Panc1 (cell line): ENCODE measurements around the gene IL20RA.

Experiments used
- POLR2AphosphoS5 ChIP-seq: IDR thresholded peaks from 2 replicates; pipeline ENCODE4 v1.6.1; 2012; ENCODE audit warnings: mild to moderate bottlenecking, low read depth, low read length, moderate library complexity
- SIN3A ChIP-seq: IDR thresholded peaks from 2 replicates; pipeline ENCODE4 v1.6.1; 2012; ENCODE audit warnings: low read depth, mild to moderate bottlenecking, low read length, moderate library complexity, borderline replicate concordance; ENCODE audit not compliant: insufficient read depth
- TCF7L2 ChIP-seq: IDR thresholded peaks from 2 replicates; pipeline ENCODE4 v1.6.1; 2011; ENCODE audit warnings: mild to moderate bottlenecking, low read depth, low read length, inconsistent platforms
- TF ChIP-seq, protein P1 (sequence below): fragments of 450-650 bp; IDR thresholded peaks from 2 replicates; pipeline ENCODE4 v1.5.1; 2017; ENCODE audit warnings: mild to moderate bottlenecking
- TF ChIP-seq, protein P2 (sequence below), 2 experiments: IDR thresholded peaks; 2 replicates each; pipeline ENCODE4 v1.6.1; 2011 to 2012; ENCODE audit warnings: low read depth in 2 of 2, control low read depth in 1 of 2, low read length in 1 of 2, mild to moderate bottlenecking in 1 of 2, moderate library complexity in 1 of 2; ENCODE audit not compliant: insufficient read depth in 1 of 2

DNA sequence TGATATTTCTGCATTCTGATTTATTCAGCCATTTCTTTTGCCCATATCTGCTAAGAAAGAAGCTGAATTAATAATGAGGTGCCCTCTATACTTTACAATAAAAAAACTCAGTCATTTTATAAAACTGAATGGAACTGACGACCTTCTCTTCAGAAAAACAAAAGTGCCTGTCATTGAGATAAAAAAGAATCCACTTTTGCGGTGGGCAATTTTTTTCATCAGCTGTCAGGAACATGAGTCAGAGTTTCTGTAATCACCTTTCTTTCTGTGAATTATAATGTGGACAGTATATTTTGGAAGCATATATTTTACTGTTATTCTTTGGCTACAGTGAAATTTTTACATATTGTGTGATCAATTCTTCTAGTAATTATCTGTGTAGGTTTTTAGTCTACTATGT lies 33.4 kb downstream of the IL20RA start:
- TF ChIP-seq, protein P1, sequence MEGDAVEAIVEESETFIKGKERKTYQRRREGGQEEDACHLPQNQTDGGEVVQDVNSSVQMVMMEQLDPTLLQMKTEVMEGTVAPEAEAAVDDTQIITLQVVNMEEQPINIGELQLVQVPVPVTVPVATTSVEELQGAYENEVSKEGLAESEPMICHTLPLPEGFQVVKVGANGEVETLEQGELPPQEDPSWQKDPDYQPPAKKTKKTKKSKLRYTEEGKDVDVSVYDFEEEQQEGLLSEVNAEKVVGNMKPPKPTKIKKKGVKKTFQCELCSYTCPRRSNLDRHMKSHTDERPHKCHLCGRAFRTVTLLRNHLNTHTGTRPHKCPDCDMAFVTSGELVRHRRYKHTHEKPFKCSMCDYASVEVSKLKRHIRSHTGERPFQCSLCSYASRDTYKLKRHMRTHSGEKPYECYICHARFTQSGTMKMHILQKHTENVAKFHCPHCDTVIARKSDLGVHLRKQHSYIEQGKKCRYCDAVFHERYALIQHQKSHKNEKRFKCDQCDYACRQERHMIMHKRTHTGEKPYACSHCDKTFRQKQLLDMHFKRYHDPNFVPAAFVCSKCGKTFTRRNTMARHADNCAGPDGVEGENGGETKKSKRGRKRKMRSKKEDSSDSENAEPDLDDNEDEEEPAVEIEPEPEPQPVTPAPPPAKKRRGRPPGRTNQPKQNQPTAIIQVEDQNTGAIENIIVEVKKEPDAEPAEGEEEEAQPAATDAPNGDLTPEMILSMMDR: no peak
- TF ChIP-seq TCF7L2 (no peak), POLR2AphosphoS5 (no peak), SIN3A (no peak)
- TF ChIP-seq, protein P2, sequence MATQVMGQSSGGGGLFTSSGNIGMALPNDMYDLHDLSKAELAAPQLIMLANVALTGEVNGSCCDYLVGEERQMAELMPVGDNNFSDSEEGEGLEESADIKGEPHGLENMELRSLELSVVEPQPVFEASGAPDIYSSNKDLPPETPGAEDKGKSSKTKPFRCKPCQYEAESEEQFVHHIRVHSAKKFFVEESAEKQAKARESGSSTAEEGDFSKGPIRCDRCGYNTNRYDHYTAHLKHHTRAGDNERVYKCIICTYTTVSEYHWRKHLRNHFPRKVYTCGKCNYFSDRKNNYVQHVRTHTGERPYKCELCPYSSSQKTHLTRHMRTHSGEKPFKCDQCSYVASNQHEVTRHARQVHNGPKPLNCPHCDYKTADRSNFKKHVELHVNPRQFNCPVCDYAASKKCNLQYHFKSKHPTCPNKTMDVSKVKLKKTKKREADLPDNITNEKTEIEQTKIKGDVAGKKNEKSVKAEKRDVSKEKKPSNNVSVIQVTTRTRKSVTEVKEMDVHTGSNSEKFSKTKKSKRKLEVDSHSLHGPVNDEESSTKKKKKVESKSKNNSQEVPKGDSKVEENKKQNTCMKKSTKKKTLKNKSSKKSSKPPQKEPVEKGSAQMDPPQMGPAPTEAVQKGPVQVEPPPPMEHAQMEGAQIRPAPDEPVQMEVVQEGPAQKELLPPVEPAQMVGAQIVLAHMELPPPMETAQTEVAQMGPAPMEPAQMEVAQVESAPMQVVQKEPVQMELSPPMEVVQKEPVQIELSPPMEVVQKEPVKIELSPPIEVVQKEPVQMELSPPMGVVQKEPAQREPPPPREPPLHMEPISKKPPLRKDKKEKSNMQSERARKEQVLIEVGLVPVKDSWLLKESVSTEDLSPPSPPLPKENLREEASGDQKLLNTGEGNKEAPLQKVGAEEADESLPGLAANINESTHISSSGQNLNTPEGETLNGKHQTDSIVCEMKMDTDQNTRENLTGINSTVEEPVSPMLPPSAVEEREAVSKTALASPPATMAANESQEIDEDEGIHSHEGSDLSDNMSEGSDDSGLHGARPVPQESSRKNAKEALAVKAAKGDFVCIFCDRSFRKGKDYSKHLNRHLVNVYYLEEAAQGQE (IDR thresholded peaks at IDR 0.05; ENCODE audit: insufficient read depth in 1 of 2, low read depth in 2 of 2, low read length in 1 of 2): no peak
